GM18909 (cell line): ENCODE data around the gene ATF7IP.
"Not testable (repeated sequence)": the region's sequence is repeated elsewhere in the genome, so short reads cannot be mapped to it uniquely, and the experiment has no call there.

Source experiments
- ATAC-seq: cut with Tn5 transposase; IDR thresholded peaks from one replicate; pipeline ENCODE4 v1.9.1; 2021; ENCODE audit warnings: mild to moderate bottlenecking; ENCODE audit not compliant: unreplicated experiment, poor library complexity

ATF7IP gene, protein sequence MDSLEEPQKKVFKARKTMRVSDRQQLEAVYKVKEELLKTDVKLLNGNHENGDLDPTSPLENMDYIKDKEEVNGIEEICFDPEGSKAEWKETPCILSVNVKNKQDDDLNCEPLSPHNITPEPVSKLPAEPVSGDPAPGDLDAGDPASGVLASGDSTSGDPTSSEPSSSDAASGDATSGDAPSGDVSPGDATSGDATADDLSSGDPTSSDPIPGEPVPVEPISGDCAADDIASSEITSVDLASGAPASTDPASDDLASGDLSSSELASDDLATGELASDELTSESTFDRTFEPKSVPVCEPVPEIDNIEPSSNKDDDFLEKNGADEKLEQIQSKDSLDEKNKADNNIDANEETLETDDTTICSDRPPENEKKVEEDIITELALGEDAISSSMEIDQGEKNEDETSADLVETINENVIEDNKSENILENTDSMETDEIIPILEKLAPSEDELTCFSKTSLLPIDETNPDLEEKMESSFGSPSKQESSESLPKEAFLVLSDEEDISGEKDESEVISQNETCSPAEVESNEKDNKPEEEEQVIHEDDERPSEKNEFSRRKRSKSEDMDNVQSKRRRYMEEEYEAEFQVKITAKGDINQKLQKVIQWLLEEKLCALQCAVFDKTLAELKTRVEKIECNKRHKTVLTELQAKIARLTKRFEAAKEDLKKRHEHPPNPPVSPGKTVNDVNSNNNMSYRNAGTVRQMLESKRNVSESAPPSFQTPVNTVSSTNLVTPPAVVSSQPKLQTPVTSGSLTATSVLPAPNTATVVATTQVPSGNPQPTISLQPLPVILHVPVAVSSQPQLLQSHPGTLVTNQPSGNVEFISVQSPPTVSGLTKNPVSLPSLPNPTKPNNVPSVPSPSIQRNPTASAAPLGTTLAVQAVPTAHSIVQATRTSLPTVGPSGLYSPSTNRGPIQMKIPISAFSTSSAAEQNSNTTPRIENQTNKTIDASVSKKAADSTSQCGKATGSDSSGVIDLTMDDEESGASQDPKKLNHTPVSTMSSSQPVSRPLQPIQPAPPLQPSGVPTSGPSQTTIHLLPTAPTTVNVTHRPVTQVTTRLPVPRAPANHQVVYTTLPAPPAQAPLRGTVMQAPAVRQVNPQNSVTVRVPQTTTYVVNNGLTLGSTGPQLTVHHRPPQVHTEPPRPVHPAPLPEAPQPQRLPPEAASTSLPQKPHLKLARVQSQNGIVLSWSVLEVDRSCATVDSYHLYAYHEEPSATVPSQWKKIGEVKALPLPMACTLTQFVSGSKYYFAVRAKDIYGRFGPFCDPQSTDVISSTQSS

DNA sequence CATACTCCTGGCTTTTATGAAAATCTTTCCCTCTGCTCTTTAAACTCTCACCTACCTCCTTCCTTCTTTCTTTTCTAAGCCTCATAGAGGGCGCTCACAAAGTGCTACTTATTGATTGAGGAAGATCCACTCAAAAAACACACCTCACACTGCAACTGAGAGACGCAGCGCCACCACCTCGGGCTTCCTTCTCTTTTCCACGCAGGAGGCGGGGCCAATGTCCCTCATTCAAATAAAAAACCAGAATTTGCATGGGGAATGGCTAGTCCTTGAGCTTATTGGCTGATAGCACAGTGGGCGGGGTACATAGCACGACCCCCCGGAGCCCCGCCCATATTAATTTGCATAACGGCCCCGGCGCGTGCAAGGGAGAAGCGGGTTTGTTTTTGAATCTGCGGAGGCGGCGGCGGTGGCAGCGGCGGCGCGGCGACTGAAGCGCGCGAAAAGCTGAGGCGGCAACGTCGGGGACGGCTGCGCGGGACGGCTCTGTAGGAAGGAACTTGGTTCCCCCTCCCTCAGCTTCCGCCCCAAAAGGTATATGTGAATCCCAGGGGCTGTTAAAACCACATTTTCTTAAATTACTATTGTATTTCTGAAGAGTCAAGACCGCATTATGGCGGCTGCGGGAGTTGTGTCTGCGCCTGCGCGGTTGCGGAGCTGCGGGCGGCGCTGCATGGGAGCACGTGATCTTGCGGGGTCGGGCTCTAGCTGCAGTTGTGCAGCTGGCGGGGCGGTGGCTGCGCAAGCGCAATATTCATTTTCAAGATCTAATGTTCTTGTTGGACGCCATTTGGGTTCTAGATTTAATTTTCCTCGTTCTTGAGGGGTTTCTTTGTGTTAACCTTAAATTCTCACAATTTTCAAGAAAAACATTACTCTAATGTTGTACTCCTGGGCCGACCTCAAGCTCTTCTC, at the start of gene ATF7IP:
TSS of gene ATF7IP (plus strand) at position 389 of the 915 bp plus-strand sequence. CDS start 58,234 bp downstream, outside the sequence.
- peak; percentile 74 for ATAC-seq

DNA sequence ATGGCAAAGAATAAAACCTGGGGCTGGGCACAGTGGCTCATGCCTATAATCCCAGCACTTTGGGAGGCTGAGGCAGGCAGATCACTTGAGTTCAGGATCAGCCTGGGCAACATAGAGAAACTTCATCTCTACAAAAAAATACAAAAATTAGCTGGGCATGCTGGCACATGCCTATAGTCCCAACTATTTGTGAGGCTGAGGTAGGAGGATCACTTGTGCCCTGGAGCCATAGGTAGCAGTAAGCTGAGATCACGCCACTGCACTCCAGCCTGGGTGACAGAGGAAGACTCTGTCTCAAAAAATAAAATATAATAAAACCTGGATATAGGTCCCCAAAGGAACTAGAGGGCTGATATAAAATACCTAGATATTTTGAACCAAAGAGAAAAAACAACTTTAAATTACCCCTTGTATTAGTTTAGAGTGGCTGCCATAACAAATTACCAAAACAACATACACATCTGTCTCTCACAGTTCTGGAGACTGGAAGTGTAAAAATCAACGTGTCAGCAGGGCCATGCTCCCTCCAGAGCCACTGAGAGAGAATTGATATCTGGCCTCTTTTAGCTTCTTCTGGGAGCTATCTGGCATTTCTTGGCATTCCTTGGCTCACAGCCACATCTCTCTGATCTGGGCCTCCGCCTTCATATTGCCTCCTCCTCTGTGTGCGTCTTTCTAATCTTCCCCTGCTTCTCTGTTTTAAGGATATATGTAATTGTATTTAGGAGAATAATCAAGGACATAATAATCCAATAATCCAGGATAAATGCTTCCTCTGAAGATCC, 47.9 kb upstream of the ATF7IP start:
- ATAC-seq: no peak

DNA sequence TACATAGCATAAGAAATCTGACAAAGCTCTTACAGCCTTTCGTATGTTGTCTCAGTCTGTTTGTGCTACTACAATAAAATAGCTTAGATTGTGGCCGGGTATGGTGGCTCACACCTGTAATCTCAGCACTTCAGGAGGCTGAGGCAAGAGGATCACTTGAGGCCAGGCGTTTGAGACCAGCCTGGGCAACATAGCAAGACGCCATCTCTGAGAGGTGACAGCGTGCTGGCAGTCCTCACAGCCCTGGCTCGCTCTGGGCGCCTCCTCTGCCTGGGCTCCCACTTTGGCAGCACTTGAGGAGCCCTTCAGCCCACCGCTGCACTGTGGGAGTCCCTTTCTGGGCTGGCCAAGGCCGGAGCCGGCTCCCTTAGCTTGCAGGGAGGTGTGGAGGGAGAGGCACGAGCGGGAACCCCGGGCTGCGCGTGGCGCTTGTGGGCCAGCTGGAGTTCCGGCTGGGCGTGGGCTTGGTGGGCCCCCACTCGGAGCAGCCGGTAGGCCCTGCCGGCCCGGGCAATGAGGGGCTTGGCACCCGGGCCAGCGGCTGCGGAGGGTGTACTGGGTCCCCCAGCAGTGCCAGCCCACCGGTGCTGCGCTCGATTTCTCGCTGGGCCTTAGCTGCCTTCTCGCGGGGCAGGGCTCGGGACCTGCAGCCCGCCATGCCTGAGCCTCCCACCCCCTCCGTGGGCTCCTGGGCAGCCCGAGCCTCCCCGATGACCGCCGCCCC, 45.6 kb upstream of the ATF7IP start:
- ATAC-seq: not testable (repeated sequence)

DNA sequence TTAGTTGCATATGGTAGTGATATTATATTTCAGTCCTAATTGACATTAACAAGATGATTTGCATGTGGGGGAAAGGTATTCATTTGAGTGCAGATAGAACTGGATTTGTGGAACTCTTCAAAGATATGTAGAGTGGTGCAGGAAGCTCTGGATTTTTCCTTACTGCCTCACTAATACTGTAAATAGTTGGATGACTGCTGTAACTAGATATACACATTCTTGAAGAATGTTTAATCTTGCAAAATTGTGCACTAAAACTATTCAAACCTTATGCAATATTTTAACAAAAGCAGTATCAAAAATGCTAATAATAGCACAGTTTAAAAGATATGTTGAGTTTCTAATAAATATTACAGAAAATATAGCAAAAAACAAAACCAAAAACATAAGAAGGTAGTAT, 43.1 kb upstream of the ATF7IP start:
- ATAC-seq: no peak

DNA sequence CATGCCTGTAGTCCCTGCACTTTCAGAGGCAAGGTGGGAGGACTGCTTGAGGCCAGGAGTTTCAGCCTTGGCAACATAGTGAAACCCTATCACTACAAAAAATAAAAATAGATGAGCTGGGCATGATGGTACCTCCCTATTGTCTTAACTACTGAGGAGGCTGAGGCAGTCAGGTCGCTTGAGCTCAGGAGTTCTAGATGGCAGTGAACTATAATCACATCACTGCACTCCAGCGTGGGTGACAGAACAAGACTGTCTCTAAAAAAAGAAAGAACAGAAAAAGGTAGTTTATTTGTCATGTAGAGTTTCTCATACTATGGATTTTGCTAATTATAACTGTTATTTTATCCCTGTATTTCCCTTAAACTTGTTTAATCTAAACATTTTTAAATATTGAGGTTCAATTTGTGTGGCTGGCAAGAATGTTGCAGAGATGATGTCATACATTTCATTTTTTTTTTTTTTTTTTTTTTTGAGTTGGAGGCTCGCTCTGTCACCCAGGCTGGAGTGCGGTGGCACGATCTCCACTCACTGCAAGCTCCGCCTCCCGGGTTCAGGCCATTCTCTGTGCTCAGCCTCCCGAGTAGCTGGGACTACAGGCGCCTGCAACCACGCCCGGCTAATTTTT, 39.7 kb upstream of the ATF7IP start:
- no peak for ATAC-seq

DNA sequence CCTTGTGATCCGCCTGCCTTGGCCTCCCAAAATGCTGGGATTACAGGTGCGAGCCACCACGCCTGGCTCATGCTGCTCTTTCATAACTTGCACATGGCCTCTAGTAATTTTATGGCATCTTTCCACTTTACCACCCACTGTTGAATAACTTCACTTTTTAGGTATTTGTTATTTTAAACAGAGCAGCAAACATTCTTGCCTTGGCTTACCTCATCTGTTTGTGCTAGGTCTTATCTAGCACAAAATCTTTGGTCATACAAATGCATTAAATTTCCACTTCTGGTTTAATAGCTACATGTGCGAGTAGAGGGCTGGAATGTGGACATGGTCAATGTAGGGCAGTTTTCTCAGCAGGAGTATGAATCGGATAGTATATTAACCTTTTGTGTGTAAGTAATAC, 38.8 kb upstream of the ATF7IP start:
- ATAC-seq: no peak

DNA sequence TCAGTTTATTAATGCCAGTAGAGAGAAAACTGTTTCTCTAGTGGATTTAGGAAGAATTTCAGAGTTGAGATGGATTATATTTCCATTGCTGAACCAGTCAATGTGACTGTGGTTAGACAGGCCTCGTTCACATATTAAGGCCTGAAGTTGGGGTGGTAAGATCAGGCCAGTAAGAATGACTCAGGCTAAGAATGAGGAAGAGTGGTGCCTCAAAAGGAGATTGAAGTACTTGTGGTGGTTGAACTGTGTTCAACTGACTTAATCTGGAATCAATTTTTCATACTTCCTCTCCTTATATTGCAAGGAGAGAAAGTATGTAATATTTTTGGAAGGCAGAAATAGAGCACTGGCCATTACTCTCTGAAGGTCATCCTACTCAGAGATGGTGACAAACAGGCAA, 37.8 kb upstream of the ATF7IP start:
- ATAC-seq: no peak

DNA sequence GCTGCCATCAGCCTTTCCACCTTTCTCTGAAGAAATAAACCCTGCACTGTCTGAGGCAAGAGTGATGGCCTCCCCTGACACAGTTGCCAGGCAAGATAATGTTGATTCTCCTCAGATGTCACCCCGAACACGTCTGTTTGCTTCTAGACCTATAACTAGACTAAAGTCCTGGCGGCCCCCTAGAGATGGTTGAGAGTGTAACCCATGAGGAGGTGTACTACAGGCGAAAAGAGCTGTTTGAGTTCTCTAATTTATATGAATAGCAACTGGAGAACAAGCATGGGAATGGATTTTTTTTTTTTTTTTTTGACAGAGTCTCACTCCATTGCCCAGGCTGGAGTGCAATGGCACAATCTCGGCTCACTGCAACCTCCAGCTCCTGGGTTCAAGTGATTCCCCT, 33.0 kb upstream of the ATF7IP start:
- no peak for ATAC-seq

DNA sequence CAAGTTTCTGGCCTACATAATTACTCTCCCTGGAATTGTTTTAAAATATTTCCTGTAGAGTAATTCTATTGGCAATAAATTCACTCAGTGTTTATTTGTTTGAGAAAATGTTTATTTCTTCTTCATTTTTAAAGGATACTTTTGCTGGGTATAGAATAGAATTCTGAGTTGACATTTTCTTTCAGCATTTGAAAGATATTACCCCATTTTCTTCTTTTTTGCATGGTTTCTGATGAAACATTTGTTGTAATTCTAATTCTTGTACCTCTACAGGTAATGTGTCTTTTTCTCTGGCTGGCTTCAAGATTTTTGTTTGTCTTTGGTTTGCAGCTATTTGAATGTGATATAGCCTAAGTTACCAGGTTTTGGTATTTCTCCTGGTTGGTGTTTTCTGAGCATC, 25.1 kb upstream of the ATF7IP start:
- no peak for ATAC-seq

DNA sequence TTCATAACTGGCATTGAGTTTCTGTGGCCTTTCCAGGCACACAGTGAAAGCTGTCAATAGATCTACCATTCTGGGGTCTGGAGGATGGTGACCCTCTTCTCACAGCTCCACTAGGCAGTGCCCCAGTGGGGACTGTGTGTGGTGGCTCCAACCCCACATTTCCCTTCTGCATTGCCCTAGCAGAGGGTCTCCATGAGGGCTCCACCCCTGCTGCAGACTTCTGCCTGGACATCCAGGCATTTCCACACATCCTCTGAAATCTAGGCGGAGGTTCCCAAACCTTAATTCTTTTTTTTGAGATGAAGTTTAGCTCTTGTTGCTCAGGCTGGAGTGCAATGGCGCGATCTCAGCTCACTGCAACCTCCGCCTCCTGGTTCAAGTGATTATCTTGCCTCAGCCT, 14.0 kb upstream of the ATF7IP start:
- not testable (repeated sequence) for ATAC-seq

DNA sequence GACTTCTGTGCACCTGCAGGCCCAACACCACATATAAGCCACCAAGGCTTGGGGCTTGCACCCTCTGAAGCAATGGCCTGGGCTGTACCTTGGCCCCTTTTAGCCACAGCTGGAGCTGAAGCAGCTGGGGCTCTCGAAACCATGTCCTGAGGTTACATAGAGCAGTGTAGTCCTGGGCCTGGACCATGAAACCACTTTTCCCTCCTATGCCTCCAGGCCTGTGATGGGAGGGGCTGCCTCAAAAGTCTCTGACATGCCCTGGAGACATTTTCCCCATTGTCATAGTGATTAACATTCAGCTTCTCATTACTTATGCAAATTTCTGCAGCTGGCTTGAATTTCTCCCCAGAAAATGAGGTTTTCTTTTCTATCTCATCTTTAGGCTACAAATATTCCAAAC, 13.4 kb upstream of the ATF7IP start:
- ATAC-seq: not testable (repeated sequence)

DNA sequence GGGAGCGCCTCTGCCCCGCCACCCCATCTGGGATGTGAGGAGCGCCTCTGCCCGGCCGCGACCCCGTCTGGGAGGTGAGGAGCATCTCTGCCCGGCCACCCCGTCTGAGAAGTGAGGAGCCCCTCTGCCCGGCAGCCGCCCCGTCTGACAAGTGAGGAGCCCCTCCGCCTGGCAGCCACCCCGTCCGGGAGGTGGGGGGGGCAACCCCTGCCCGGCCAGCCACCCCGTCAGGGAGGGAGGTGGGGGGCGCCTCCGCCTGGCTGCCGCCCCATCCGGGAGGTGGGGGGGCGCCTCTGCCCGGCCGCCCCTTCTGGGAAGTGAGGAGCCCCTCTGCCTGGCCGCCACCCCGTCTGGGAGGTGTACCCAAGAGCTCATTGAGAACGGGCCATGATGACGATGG, 10.8 kb upstream of the ATF7IP start:
- not testable (repeated sequence) for ATAC-seq

DNA sequence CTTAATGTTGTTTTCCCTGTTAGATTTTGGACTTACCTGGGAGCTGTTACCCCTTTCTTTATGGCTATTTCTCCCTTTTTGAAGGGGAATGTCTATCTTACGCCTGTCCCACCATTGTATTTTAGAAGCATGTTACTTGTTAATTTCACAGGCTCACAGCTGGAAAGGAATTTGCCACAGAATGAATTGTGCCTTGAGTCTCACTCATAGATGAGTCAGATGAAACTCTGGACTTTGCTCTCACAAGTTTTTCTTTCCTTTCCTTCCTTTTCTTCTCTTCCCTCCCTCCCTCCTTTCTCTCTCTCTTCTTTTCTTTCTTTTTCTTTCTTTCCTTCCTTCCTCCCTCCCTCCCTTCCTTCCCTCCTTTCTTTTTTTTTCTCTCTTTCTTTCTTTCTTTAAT, 9.3 kb upstream of the ATF7IP start:
- ATAC-seq: no peak

DNA sequence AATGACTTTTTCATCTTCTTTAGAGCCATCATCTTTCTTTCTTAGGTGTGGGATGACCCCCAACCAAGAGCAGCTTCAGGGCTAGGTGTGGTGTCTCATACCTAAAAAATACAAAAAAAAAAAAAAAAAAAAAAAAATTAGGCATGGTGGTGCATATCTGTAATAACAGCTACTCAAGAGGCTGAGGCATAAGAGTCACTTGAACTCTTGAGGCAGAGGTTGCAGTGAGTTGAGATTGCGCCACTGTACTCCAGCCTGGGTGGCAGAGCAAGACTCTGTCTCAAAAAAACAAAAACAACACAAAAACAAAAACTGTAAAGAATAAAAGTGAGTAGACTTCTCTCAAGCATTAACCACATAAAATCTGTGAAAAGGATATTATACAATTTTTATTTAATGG, 8.0 kb upstream of the ATF7IP start:
- ATAC-seq: no peak

DNA sequence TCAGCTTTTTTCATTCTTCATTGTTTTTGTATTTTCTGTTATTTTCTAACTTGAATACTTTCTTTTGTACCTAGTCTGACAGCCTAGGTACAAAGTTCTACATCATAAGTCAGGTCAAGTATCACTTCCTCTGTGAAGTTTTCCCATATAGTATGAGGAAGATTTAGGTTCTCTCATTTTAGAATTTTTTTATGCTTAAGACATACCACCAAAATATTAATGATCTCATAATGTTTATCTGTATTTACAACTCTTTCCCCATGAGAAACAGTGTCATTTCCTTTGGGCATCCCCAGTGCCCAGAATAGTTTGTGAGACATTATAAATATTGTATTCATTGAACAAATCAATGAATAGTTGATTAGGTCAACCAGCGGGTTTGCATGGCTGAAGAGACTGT, 3.1 kb upstream of the ATF7IP start:
- ATAC-seq: peak; percentile 41

DNA sequence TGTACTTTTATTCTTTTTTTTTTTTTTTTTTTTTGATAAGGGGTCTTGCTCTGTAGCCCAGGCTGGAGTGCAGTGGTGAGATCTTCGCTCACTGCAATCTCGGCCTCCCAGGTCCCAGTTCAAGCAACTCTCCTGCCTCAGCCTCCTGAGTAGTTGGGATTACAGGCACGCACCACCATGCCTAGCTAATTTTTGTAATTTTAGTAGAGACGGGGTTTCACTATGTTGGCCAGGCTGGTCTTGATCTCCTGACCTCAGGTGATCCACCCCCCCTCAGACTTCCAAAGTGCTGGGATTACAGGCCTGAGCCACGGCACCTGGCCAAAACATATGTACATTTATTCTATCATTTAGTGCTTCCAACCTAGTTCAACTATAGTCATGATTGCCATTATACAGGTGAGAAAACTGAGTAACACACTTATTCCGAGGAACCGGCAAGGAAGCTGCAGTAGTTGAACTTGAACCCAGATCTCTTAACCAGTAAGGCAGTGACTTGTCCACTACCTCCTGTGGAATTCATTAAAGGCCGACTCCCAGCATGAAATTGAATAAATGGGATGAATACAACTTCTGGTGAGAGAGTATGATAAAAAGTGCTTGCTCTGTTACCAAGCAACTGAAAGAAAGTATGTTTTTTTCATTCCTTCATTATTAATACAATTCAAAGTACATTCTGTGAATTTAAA, 755 bp upstream of the ATF7IP start:
- ATAC-seq: no peak
